Breast epithelium (tissue), 4 donors: ENCODE data around the gene GIMD1. TPM values are rescaled to one million over a fixed set of nuclear protein-coding genes. Genes with fewer than 3 reads are reported as not detected.
"Not testable (repeated sequence)": the region's sequence is repeated elsewhere in the genome, so short reads cannot be mapped to it uniquely, and the experiment has no call there.

Experiments used
- DNase-seq, 2 donors: peaks; one replicate each; pipeline ENCODE4 v3.0.0-alpha.2; 2019; ENCODE audit warnings: low spot score in 2 of 2
- H3K27ac ChIP-seq, 2 donors: fragments of 200-600 bp; sonication (generic) in 1 of 2; one replicate each; pipeline ENCODE4 v1.5.1; 2016 to 2019; ENCODE audit warnings: mild to moderate bottlenecking in 1 of 2
- H3K27me3 ChIP-seq, 2 donors: fragments of 200-600 bp; sonication (generic) in 1 of 2; one replicate each; pipeline versions ENCODE4 v1.5.1 to v1.6.0; 2017 to 2019; ENCODE audit warnings: control low read depth in 1 of 2, mild to moderate bottlenecking in 1 of 2
- H3K36me3 ChIP-seq: fragments of 200-600 bp; one replicate; pipeline ENCODE4 v1.5.1; 2019
- H3K4me1 ChIP-seq, 2 donors: fragments of 200-600 bp; sonication (generic); one replicate each; pipeline ENCODE4 v1.5.1; 2016 to 2019; ENCODE audit warnings: control low read depth in 1 of 2
- H3K4me3 ChIP-seq, 3 donors: fragments of 200-600 bp; sonication (generic); 1 replicate in 2 of 3; 2 replicates in 1 of 3; pipeline ENCODE4 v1.5.1; 2016 to 2019; ENCODE audit warnings: mild to moderate bottlenecking in 3 of 3, moderate library complexity in 2 of 3
- H3K9me3 ChIP-seq, 2 donors: fragments of 200-600 bp; sonication (generic) in 1 of 2; one replicate each; pipeline ENCODE4 v1.5.1; 2016 to 2019; ENCODE audit warnings: control low read depth in 1 of 2
- POLR2A ChIP-seq: fragments of 450-650 bp; IDR thresholded peaks from one replicate; pipeline ENCODE4 v1.6.1; 2016; ENCODE audit warnings: antibody characterized with exemption, mild to moderate bottlenecking, moderate library complexity
- POLR2AphosphoS5 ChIP-seq, 3 donors: sonication (generic); formaldehyde crosslinking; IDR thresholded peaks; one replicate each; pipeline ENCODE4 v1.6.1; 2017; ENCODE audit warnings: antibody characterized with exemption in 3 of 3
- intact Hi-C: fragments of 100-400 bp; cut with DNase I; formaldehyde crosslinking; loops from one replicate; pipeline ENCODE4 v1.15.1; 2023; ENCODE audit warnings: low total_unique reads
- total RNA-seq, 3 donors: library from RNA; depleted of rRNA; stranded (reverse); fragments of >200 nt; gene quantifications; one replicate each; pipeline ENCODE4 v1.1.0, GENCODE V29; 2016
- TF ChIP-seq, protein P1 (sequence below), 3 donors: fragments of 450-650 bp; IDR thresholded peaks; one replicate each; pipeline ENCODE4 v1.5.1; 2016 to 2017; ENCODE audit warnings: antibody characterized with exemption in 3 of 3, mild to moderate bottlenecking in 3 of 3, moderate library complexity in 3 of 3

Gene GIMD1
- total RNA-seq, 3 donors from 2014 or later = not detected

DNA sequence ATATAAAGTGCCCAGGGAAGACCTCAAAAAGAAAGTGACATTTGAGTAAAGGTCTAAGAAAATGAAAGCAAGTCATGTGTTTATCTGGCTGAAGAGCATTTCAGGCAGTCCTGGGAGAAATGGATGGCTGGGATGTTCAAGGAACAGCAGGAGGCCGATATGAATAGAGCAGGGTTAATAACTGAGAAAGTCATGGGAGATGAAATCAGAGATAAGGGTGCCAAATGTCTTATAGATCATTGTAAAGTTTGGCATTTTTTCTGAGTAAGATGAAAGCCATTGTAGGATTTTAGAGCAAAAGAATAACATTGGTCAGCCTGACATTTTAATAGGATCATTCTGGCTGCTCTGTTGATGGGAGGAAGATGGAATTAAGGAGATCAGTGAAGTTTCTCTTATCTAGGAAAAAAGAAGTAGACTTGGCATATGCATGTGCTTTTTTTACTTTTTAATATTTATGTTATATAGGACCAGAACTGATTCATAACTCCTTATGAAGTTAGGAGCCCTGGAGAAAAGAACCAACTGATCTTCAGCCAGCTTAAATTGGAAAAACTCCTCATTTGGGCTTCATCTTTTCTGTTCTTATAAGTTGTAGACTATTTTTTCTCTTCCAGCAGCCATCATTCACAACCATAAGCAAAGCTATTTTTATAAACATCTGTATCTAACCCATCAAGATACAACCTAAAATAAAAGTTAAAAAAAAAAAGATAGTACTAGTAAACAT, 33.7 kb downstream of the GIMD1 start:
- intact Hi-C loops = no loop called here

DNA sequence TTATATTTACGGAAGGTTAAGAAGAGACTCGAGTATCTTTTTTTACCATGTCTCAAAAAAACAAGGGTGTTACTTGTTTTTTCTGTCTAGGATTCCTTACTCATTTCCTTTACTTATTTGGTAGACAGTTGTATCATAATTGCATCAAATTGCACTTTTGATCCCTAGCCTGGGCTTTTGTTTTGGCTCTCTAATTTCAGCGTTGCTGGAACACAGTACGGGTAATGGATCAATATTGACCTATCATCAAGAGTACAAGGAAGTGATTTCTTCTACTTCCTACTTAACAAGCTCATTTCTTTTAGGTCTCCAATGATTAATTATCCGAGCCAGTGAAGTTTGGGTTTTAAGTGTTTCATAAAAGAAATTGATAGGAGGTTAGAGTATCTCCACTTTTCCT, 35.4 kb downstream of the GIMD1 start:
- Histone ChIP-seq H3K27ac (no peak overlapping the region), H3K36me3 (peaks cover 10% of the 10 kb centered on the region), H3K27me3 (no peaks in the 10 kb centered on the region), H3K4me1 (no peaks in the 10 kb centered on the region), H3K9me3 (no peaks in the 10 kb centered on the region), H3K4me3 (no peak overlapping the region)
- no peak for DNase-seq
- intact Hi-C loops = no loop called here
- TF ChIP-seq, protein P1, sequence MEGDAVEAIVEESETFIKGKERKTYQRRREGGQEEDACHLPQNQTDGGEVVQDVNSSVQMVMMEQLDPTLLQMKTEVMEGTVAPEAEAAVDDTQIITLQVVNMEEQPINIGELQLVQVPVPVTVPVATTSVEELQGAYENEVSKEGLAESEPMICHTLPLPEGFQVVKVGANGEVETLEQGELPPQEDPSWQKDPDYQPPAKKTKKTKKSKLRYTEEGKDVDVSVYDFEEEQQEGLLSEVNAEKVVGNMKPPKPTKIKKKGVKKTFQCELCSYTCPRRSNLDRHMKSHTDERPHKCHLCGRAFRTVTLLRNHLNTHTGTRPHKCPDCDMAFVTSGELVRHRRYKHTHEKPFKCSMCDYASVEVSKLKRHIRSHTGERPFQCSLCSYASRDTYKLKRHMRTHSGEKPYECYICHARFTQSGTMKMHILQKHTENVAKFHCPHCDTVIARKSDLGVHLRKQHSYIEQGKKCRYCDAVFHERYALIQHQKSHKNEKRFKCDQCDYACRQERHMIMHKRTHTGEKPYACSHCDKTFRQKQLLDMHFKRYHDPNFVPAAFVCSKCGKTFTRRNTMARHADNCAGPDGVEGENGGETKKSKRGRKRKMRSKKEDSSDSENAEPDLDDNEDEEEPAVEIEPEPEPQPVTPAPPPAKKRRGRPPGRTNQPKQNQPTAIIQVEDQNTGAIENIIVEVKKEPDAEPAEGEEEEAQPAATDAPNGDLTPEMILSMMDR (IDR thresholded peaks at IDR 0.05) = no peak
- TF ChIP-seq POLR2A (no peak), POLR2AphosphoS5 (IDR thresholded peaks at IDR 0.05) (no peak)

More for the DNA sequence above, 33.7 kb downstream of the GIMD1 start:
- H3K27me3 ChIP-seq = no peaks in the 10 kb centered on the region
- peaks cover 11% of the 10 kb centered on the region for H3K36me3 ChIP-seq
- no peak overlapping the region for H3K27ac ChIP-seq
- no peak overlapping the region for H3K4me3 ChIP-seq
- H3K4me1 ChIP-seq = no peaks in the 10 kb centered on the region
- H3K9me3 ChIP-seq = no peaks in the 10 kb centered on the region
- TF ChIP-seq POLR2AphosphoS5 (IDR thresholded peaks at IDR 0.05) = no peak
- TF ChIP-seq POLR2A = no peak
- TF ChIP-seq, protein P1 (IDR thresholded peaks at IDR 0.05) = no peak
- DNase-seq = no peak

DNA sequence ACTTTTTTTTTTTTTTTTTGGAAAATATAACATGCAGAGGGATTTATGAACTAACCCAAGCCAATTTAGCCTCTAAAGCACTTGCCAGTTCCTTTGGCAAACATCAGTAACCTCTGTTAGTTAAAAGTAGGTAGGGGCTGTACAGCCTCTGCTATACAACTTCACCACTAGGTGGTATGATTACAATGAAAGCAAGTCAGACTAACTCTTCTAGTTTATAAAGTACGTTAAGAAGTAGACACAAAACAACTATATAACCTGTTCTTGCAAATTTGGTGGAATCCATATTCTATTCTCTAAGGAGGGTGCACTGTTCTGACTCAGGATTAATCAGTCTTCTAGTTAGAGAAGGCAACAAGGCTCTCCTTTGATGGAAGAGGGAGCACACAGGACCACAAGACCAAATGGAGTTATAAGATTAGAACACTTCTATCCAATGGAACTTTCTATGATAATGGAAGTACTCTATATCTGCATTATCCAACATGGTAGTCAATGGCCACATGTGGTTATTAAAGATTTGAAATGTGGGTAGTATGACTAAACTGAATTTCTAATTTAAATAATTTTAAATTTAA, 39.4 kb downstream of the GIMD1 start:
- no peaks in the 10 kb centered on the region for H3K4me1 ChIP-seq
- H3K4me3 ChIP-seq = no peak overlapping the region
- H3K9me3 ChIP-seq = no peaks in the 10 kb centered on the region
- no peak for TF ChIP-seq POLR2A
- TF ChIP-seq, protein P1 (IDR thresholded peaks at IDR 0.05) = peak in 2 of 3 donors; percentile 18 to 19
- H3K27ac ChIP-seq = no peak overlapping the region
- H3K27me3 ChIP-seq = no peaks in the 10 kb centered on the region
- peaks cover 7% of the 10 kb centered on the region for H3K36me3 ChIP-seq
- DNase-seq = no peak
- intact Hi-C loops = no loop called here

DNA sequence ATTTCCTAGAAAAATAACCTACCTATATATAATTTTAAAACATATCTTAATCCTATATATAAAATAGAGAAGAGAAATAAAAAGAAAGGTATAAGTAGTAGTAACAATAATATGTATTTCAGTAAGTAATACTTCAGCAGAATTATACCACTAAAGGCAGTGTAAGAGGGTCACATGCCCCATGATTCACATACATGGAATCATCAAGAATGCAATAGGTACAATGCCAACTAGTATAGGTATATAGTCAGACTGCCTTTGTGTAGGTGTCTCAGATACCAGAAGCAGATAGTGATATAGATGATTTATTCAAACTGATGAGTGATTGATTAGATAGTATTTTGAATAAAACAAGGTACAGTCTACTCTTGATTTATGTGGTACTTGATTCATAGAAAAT, 42.8 kb downstream of the GIMD1 start:
- DNase-seq = no peak
- Histone ChIP-seq H3K36me3 (no peaks in the 10 kb centered on the region), H3K27me3 (no peaks in the 10 kb centered on the region), H3K27ac (no peak overlapping the region), H3K9me3 (no peaks in the 10 kb centered on the region), H3K4me1 (no peaks in the 10 kb centered on the region), H3K4me3 (no peak overlapping the region)
- intact Hi-C loops = no loop called here
- TF ChIP-seq POLR2AphosphoS5 (IDR thresholded peaks at IDR 0.05) (no peak), POLR2A (no peak)
- TF ChIP-seq, protein P1 (IDR thresholded peaks at IDR 0.05) = no peak

DNA sequence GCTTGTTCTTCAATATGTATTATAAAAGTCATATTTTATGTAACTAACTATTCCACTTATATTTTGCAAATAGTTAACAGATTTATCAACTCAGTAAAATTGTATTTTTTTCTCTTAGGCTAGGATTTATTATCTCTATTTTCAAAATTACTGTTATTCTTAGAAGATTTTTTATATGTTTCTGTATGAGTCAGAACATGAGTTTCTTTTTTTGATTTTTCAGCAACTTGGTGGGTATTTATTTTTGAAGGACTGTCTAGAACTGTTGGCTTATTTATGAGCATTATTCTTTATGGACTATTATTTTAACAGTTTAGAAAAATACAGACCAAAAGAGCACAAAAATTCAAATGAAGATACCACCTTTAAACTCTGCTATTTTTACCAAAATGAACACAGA, 45.5 kb downstream of the GIMD1 start:
- Histone ChIP-seq H3K4me3 (no peak overlapping the region), H3K27ac (no peak overlapping the region), H3K27me3 (no peaks in the 10 kb centered on the region), H3K9me3 (no peaks in the 10 kb centered on the region), H3K4me1 (peaks cover 0 to 6% of the 10 kb centered on the region in 2 donors), H3K36me3 (no peaks in the 10 kb centered on the region)
- no peak for DNase-seq
- intact Hi-C loops = no loop called here
- TF ChIP-seq POLR2A (no peak), POLR2AphosphoS5 (IDR thresholded peaks at IDR 0.05) (no peak)
- TF ChIP-seq, protein P1 (IDR thresholded peaks at IDR 0.05) = no peak

DNA sequence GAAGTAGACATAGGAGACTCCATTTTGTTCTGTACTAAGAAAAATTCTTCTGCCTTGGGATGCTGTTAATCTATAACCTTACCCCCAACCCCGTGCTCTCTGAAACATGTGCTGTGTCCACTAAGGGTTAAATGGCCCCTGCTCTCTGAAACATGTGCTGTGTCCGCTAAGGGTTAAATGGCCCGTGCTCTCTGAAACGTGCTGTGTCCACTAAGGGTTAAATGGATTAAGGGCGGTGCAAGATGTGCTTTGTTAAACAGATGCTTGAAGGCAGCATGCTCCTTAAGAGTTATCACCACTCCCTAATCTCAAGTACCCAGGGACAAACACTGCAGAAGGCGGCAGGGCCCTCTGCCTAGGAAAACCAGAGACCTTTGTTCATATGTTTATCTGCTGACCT, 46.8 kb downstream of the GIMD1 start:
- peaks cover 0 to 16% of the 10 kb centered on the region in 2 donors for H3K4me1 ChIP-seq
- H3K4me3 ChIP-seq, intact Hi-C loops, H3K27ac ChIP-seq, H3K27me3 ChIP-seq, H3K9me3 ChIP-seq, DNase-seq, H3K36me3 ChIP-seq: not testable (repeated sequence)

DNA sequence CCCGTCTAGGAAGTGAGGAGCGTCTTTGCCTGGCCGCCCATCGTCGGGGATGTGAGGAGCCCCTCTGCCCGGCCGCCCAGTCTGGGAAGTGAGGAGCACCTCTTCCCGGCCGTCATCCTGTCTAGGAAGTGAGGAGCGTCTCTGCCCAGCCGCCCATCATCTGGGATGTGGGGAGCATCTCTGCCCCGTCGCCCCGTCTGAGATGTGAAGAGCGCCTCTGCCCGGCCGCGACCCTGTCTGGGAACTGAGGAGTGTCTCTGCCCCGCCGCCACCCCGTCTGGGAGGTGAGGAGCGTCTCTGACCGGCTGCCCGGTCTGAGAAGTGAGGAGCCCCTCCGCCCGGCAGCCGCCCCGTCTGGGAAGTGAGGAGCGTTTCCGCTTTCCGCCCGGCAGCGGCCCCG, 47.4 kb downstream of the GIMD1 start:
- intact Hi-C loops, H3K9me3 ChIP-seq, DNase-seq: not testable (repeated sequence)

More for the DNA sequence above, 47.4 kb downstream of the GIMD1 start:
- not testable (repeated sequence) for H3K36me3 ChIP-seq, H3K4me3 ChIP-seq, H3K27ac ChIP-seq, H3K27me3 ChIP-seq
- H3K4me1 ChIP-seq = peaks cover 0 to 16% of the 10 kb centered on the region in 2 donors
